Measurements from ENCODE around the gene TSPO.

TSPO gene

DNA sequence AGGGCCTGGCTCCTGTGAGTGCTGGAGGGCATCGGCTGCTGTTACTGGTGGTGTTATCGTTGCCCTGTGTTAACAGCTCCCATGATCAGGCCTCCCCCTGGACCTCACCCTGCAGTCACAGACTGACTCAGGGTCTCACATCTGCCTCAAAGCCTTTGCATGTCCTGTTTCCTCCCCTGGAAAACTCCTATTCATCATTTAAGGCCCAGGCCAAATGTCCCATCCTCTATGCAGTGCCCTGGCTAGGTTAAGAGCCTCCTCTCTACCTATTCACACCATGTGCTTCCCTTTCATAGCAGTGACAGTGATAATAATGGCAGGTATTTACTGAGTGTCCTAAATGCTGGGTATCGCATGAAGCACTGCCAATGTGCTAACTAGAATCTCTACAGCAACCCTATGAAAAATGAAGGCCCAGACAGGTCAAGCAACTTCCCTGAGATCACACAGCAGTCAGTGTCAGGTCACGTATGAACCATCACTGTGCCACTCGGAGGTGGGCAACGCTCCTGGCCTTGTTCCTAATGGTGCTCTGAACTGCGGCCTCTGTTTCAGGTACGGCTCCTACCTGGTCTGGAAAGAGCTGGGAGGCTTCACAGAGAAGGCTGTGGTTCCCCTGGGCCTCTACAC is 9.3 kb downstream of the TSPO start:
- no peak for DNase-seq

DNA sequence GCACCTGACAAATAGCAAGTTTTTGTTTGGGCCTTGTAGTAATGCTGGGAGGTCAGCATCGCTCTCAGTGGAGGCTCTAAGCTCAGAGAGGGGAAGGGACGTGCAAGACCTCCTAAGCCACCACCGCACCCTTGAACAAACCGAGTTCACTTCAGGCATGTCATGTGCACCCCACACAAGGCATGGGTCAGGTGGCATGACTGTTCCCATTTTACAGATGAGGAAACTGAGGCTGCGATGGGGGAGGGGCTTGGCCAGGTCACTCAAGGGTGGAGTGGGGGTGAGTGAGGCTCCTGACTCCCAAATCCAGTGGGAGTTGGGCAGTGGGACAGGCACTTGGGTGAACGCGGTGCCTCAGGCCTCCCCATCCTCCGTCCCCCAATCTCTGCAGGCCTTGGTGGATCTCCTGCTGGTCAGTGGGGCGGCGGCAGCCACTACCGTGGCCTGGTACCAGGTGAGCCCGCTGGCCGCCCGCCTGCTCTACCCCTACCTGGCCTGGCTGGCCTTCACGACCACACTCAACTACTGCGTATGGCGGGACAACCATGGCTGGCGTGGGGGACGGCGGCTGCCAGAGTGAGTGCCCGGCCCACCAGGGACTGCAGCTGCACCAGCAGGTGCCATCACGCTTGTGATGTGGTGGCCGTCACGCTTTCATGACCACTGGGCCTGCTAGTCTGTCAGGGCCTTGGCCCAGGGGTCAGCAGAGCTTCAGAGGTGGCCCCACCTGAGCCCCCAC is 11.2 kb downstream of the TSPO start:
- no peak for DNase-seq

DNA sequence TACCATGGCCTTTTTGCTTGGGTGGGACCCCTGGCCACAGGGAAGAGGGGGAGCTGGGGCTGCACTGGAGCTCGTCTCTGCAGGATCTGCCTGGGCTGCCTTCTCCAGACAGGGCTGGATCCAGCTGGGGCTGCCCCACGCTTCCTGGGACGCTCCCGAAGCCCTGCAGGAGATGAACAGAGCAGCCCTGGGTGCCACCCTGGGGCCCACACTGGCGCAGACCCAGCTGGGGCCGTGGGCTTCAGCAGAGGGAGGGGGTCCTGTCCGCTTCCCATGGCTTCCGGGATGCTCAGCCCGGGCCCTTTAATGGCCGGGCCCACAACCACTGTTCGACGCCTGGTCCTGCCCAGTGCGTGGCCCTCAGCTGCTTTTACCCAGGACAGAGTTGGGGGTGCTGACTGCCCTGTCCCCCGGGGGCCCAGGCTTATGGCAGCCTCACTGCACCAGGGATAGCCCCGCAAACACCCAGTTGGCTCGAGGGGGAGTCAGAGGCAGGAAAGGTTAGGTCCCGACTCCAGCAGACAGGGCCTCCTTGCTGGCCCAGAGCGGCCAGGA is 12.0 kb downstream of the TSPO start:
- DNase-seq, result no peak

DNA sequence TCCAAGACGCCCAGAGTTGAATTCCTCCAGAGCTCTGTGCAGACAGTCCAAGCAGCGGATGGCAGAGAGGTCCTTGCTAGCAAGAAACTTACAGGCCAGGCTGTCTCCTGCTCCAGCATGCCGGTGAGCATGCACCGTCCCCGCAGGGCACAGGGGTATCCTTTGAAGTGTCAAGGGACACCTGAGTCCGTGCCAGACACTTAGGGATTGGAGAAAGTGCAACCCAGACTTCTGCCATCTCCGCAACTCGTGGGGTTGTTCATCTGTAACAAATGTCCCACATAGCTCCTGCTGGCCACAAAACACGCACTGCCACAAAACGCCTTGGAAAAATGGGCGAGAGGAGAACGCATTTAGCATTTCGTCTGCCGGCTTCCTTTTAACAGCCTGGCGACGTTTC is 13.3 kb downstream of the TSPO start:
- DNase-seq, result no peak

DNA sequence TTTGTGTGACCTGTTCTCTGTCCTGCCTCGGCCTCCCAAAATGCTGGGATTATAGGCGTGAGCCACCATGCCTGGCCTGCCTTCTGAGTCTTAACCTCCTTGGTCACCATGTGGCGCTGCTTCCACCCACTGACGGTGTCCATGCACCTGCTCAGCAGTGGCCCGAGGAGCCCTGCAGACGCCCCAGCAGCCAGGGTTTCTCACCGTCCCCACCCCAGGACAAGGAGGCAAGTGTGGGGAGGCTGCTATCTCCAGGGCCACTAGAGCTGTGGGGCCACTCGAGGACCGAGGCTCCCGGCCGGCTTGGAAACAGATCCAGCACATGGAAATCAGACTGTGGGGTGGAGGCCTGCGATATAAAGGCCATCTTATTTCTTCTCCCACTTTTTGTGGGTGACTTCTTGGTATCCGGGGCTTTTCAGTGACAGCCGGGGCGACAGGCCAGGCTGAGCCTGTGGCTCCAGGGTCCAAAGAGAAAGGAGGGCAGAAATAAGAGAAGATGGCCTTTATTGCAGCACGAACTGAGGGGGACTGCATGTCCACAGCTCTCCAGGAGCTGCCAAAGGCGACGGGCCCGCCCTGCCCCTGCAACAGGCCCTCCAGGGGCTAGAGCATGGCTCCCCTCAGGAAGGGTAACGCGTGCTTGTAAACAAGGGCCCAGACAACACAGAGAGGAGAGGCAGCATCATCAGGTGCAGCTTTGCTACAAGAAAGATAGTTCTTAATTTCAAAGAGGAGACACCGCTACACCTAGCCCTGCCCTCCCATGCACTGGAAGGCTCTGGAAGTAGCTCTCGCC is 15.0 kb downstream of the TSPO start:
- no peak for DNase-seq

DNA sequence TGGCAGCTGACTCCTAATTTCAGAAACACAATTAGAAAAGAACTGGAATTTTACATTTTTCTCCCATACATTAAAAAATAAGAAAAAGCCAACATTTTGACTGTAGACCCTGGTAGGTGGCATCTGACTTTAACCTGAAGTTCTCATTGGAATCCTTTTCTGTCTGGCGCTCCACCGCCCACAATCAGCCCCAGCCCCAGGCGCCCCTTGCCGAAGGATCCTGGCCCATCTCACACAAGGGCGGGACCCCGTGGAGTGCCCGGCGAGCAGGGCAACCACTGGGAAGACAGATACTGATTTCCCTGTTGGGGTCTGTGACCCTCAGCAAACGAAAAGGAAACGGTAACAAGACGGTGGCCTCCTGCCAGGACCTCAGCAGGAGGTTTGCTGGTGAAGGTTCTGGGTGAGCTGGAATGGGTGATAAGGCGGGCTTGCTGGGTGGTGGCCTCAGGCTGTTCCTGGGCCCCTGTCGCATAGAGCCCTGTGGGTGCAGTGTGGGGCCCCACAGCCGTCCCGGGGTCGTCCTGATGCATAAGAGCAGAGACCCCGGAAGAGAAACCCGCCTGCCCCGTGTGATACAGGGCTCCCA is 15.7 kb downstream of the TSPO start:
- no peak for DNase-seq

DNA sequence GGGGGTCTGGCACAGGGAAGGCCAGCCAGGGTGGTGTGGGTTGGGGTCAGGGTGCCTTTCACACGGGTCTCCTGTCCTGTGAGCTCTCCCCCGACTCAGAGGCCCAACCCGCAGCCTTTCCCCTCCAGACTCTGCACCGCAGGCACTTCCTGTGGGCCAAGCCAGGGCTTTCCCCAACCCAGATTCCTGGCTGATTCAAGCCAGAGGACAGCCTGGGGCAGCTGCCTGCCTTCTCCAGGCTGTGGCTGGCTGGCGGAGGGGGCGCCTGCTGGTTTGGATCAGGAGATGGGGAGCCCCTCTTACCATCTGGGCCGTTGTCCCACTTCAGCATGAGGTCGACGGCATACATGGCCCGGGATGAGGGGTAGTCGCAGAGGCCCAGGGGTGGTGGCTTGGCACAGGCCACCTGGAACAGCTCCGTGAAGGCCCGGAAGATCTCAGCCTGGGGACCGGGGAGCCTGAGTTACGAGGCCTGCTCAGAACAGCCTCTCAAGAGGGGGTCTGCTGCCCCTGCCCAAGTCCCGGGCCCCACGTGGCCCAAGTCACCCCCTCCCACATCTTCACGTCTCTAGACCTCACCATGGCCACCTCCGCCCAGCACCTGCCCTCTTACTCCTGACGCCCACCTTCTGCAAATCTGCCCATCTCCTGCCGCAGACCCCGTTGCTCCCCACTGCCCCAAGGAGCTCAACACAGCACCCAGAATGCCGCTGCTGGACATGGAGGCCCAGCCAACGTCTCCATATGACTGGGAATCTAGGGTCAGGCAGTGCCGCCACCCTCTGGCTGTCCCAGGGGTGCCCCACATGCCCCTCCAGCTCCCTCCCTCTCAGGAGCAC is 17.3 kb downstream of the TSPO start:
- DNase-seq, result no peak

DNA sequence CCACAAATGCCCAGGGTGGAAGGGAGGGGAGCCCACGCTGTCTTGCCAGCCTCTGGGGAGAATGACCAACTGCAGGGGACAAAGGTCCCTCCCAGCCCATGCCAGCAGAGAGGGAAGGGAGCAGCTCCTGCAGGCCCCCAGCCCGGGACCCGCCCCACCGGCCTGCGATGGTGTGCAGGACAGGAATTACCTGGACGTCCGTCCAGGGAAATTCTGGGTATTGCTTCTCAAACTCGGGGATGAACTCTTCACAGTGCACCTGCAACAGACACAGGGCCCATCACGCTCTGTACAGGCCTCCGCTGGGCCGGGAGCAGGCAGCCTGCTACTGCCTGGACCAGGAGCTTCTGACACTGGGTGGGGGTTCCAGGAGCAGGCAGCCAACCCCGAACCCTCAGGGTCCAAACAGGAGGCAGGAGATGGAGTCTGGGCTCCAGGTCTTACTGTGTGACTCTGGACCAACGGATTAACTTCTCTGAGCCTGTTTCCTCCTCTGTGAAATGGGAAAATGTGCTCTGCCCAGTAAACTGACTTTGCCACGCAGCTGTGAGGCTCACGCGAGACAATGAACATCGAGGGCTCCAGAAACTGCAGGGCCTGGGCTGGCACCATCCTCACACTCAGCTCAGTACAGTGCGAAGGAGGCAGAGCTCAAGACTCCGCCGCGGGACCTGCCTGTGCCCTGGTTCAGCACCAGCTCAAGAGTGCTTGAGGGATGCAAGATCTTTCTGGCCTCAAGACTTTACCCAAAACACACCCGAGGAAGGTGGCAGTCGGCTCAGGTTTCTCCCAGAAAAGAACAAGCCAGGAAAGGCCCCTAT is 18.2 kb downstream of the TSPO start:
- no peak for DNase-seq

DNA sequence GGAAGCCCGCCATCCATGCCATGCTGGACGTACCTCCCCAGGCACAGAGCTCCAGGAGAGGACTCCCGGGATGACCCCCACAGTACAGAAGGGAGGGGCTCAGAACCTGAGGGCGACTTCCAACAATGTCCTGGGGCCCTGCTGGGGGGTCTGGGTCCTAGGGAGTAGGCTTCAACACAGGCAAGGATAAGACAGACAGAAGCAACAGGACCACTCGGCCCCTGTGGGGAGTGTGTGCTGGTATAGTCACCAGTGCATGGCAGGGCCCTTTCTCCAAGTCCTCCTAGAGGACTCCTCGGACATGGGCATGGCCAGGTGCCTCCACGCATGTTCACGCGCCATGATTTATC is 18.7 kb downstream of the TSPO start:
- DNase-seq, result no peak

DNA sequence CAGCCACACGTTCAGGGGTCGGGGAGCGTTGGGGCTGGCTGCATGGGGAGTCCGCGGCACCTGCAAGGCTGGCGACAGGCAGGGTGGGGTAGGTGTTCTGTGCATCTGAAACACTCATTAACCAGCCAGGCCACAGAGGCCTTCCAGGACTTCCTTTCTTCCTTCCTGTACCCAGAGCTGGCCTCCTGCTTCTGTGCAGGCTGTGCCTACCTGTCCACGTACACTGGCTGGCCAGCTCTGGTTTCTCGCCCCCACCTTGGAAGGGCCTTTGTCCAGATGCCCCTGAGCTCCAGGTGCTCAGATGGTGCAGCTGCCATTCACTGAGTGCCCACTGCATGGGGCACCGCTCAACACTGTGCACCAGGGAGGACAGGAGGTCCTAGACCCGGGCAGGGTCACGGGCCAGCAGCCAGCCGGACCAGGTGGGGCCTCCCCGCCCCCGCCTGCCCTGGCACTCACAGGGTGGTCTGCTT is 19.7 kb downstream of the TSPO start:
- DNase-seq, result no peak

DNA sequence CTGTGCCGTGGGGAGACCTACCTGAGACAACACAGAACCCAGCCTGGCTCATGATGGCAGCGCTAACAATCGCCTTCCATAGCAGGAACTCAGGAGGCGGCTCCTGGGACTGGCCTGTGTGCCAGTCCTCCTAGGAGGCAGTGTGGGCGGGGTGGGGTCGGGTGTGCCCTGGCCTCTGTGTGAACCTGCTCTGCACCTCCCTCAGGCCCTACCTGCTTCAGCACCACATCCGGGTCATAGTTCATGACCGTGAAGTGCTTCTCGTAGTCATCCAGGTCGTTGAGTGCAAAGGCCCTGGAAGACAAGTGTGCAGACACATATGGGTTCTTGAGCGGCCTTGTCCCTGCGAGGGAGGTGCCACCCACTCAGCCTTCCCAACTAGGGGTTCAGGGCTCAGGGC is 20.2 kb downstream of the TSPO start:
- DNase-seq, result no peak

DNA sequence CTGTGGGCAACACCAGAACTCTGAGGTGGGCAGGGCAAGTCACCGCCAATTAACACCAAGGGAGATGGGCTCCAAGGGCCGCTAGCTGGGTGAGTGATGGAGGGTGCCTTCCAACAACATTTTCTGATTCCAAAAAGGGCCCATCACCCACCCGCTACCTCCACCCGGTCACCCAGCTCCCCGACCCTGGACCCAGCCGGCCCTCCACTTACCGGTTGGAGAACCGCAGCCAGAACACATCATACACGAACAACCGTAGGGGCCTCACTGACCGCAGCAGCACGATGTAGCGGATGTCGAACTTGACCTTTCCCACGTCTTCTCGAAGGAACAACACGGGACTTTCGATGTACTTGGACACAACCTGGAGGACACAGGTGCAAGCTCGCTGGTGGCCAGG is 20.8 kb downstream of the TSPO start:
- DNase-seq, result no peak

DNA sequence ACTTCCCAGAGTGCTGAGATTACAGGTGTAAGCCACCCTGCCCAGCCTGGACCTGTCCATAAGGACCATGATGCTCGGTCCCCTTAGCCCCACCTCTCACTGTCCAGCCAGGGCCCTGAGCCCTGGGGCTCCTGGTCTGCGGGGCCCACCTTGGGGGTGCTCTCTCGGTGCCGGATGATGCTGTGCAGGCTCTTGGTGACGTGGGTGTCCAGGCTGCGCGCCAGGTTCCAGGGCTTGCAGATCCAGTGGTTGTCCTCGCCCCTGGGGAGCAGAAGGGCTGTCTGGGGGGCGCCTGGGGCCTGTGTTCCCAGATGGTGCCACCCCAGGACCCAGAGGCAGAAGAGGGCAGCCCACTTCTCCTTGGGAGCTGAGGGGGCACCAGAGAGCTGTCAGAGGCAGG is 22.2 kb downstream of the TSPO start:
- DNase-seq, result no peak

DNA sequence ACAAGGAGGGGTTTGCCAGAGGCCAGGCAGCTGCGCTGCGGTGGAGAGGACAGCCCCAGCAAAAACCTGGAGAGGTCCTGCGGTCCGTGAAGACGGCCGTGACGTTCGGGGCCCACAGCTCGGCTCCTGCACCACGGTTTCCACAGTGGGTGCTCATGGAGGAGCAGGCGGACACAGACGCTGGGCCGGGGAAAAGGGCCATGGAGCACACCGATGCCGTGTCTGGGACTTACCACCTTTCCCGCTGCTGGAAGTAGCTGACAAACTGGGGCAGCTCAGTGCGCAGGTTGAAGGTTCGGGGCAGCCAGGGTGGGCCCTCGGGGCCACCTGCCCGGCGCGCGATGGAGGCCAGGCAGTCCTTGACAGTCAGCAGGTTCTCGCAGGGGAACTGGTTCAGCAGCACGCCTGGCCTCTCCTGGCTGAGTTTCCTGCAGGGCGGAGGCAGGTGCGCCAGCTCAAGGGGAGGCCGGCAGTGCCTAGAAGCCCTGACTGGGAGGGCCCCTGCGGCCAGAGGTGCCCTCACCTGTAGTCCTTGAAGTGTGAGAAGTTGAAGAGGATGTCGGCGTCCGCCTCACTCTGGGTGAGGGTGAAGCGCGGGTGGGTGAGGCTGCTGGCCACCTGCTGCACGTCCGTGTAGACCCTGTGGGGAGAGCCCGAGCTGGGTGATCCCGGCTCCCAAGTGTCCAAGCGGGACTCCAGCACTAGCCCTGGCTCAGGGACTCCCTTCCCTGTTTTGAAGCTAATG is 22.8 kb downstream of the TSPO start:
- no peak for DNase-seq

DNA sequence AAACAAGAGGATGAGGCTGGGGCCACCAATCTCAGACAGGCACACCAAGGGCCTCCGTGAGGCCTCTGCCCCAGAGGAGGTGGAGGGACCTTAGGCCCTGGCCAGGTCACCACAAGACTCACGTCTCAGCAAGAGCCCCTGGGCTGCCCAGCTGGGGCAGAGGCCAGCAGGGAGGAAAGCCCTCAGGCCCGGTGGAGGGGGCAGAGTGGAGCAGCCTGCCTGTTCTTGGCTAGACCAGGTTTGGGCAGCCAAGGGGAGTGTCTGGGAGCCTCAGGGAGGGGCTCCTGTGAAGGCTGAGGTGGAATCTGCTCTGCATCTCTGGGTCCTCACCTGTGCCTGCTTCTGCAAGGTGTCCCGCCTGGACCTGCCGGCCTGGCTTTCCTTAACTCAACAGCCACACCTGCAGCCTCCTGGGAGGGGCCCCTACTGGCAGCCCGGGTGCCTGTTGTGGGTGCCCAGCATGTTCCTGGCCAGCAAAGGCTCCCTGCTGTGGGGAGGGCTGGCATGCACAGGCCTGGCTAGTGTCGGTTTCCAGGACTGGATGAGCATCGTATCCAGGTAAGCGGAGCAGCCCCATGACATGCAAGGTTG is 23.7 kb downstream of the TSPO start:
- DNase-seq, result no peak

DNA sequence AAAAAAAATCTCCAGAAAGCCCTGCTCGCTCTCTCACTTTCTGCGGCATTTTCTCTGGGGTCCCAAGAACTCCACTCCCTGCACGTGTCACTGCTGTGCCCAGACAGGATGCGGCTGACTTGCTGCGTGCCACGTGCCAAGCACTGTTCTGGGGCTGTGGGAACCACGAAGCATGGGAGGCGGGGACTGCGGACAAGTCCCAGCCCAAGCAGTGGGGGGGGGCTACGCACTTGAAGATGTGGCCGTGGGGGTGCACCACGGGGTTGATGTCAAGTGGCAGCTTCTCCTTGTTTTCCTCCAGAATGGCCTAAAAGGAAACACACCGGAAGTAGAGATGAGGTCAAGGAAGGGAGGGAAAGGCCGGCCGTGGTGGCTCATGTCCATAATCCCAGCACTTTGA is 24.7 kb downstream of the TSPO start:
- no peak for DNase-seq

DNA sequence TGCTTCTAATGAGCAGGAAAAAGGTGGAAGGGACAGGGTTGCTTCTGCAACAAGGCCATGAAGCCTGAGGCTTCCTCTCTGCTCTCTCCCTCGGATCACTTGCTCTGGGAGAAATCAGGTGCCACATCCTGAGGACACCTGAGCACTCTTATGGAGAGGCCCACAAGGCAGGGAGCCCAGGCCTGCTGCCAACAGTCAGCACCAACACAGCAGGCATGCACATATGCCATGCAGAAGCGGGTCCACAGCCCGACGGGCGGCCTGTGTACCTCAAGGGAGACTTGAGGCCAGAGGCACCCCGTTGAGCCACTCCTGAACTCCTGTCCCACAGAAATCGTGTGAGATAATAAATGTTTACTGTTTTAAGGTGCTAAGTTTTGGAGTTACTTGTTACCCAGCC is 26.1 kb downstream of the TSPO start:
- DNase-seq, result no peak

DNA sequence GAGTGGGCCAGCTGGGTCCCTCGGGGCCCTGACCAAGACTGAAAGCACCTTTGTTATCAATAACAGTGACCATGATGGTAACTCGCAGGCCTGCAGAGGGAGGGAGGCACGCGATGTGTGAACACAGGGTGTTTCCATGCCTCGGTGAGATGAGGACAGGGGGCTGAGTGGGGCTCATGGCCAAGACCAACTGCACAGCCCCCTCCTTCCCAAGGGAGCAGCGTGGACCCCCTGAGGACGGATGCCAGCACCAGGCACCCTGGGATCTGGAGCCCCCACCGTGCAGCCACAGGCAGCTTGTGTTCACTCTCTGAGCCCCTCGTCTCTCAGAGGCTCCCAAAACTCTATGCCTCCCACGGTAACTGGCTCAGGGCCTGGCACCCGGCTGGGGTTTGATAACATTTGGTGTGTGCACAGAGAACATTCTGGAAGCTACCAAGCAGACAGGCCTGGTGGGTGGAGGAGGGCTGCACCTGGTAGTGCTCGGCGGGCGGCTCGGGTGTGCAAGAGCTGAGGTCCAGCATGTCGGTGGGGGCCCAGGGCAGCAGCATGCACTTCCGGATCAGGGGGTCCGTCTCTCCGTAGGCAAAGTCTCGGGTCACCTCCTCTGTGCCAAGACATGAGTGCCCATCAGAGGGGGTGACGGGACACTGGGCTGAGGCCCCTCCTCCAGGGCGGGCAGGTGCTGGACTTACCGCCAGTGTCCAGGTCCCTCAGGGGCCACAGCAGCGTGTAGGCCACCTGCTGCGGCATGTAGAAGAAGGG is 28.0 kb downstream of the TSPO start:
- DNase-seq, result no peak

DNA sequence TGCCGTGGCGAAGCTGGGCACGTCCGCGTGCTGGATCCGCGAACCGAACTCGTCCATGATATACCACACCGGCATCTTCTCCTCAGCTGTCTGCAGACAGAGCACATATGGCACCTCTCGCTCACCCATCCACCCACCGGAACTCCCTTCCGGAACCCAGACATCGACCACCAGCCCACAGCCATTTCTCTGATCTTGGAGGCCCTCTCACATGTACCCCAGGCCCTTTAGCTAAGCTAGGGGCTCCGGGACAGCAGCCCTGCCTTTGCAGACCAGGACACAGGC is 28.5 kb downstream of the TSPO start:
- DNase-seq, result no peak

DNA sequence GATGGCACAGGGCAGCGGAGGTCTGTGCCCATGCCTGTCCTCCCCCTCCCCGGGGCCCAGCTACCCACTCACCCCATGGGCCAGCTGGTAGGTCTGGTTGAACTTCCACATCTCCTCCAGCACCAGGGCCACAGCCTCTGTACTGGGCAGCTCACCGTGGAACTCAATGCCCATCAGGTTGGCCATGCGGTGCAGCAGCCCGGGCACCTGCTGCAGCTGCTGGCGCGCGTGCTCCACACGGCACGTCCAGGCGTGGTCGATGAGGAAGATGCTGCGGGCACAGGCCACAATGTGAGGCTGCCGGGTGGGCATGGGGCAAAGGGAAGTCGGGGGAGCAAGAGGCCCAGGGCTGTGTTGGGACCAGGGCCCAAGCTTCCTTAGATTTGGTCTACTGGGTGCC is 29.3 kb downstream of the TSPO start:
- DNase-seq, result no peak
